ENCODE results near the gene PHC2. TPM values are rescaled to one million over a fixed set of nuclear protein-coding genes. Genes with fewer than 3 reads are reported as not detected.

Gene PHC2
- total and polyA plus RNA-seq, 2 experiments from 2014 or later: 77.5 to 121 TPM

- H4K20me1 ChIP-seq (ENCODE audit: insufficient read depth, poor library complexity, severe bottlenecking): no peaks in the 10 kb centered on the region
- H3K79me2 ChIP-seq: no peaks in the 10 kb centered on the region
- H3K4me3 ChIP-seq: no peak overlapping the region
- no peak overlapping the region for H3K27ac ChIP-seq
- TF ChIP-seq EZH2 (IDR thresholded peaks at IDR 0.05; ENCODE audit: borderline replicate concordance) (no peak), EZH2phosphoT487 (IDR thresholded peaks at IDR 0.05; ENCODE audit: low read depth, severe bottlenecking, unreplicated experiment) (no peak), CTCF (IDR thresholded peaks at IDR 0.05; ENCODE audit: poor library complexity) (no peak)
- H3K4me2 ChIP-seq: no peak overlapping the region
- no peaks in the 10 kb centered on the region for H3K9me3 ChIP-seq (ENCODE audit: low read depth)
- no peak overlapping the region for H2AFZ ChIP-seq
- H3K27me3 ChIP-seq: no peaks in the 10 kb centered on the region
- H3K4me1 ChIP-seq (ENCODE audit: insufficient read depth): no peaks in the 10 kb centered on the region
- no peaks in the 10 kb centered on the region for H3K9me2 ChIP-seq (replicated peaks; ENCODE audit: insufficient read depth)
- no peak for DNase-seq (ENCODE audit: low spot score)
- WGBS (ENCODE audit: low lambda C conversion rate, missing lambda C conversion rate): 88% methylated on average over 5 of the region's 5 CpGs
- peaks cover 11% of the 10 kb centered on the region for H3K36me3 ChIP-seq (replicated peaks; ENCODE audit: insufficient read depth, low read depth)
Observed at GRCh38 chr1:33321178-33321577, 109.7 kb downstream of the PHC2 start.

GRCh38 chr1:33320619-33321165 is 110.2 kb downstream of the PHC2 start, which contains the start of gene A3GALT2:
TSS of gene A3GALT2 (minus strand) at chr1:33321098. CDS start at chr1:33321098, 0 bp downstream.
- Histone ChIP-seq H3K79me2 (no peaks in the 10 kb centered on the region), H2AFZ (no peak within 1 kb of the TSS), H3K4me2 (no peak within 1 kb of the TSS), H3K9me3 (ENCODE audit: low read depth) (no peaks in the 10 kb centered on the region), H3K27me3 (no peaks in the 10 kb centered on the region), H4K20me1 (ENCODE audit: insufficient read depth, poor library complexity, severe bottlenecking) (no peaks in the 10 kb centered on the region), H3K9me2 (replicated peaks; ENCODE audit: insufficient read depth) (no peaks in the 10 kb centered on the region), H3K36me3 (replicated peaks; ENCODE audit: insufficient read depth, low read depth) (peaks cover 6% of the 10 kb centered on the region), H3K4me1 (ENCODE audit: insufficient read depth) (no peaks in the 10 kb centered on the region), H3K4me3 (no peak within 1 kb of the TSS), H3K27ac (no peak within 1 kb of the TSS)
- TF ChIP-seq EZH2 (IDR thresholded peaks at IDR 0.05; ENCODE audit: borderline replicate concordance): no peak
- no peak for DNase-seq (ENCODE audit: low spot score)
- 85% methylated on average over 8 of the region's 8 CpGs for WGBS (ENCODE audit: low lambda C conversion rate, missing lambda C conversion rate)

- Histone ChIP-seq H3K9me2 (replicated peaks; ENCODE audit: insufficient read depth) (no peaks in the 10 kb centered on the region), H3K9me3 (ENCODE audit: low read depth) (no peaks in the 10 kb centered on the region), H3K27me3 (no peaks in the 10 kb centered on the region), H3K4me3 (no peak overlapping the region), H4K20me1 (ENCODE audit: insufficient read depth, poor library complexity, severe bottlenecking) (no peaks in the 10 kb centered on the region), H3K27ac (no peak overlapping the region), H2AFZ (no peak overlapping the region), H3K36me3 (replicated peaks; ENCODE audit: insufficient read depth, low read depth) (peaks cover 4% of the 10 kb centered on the region), H3K4me1 (ENCODE audit: insufficient read depth) (no peaks in the 10 kb centered on the region), H3K4me2 (no peak overlapping the region), H3K79me2 (no peaks in the 10 kb centered on the region)
- TF ChIP-seq CTCF (IDR thresholded peaks at IDR 0.05; ENCODE audit: poor library complexity) (no peak), EZH2phosphoT487 (IDR thresholded peaks at IDR 0.05; ENCODE audit: low read depth, severe bottlenecking, unreplicated experiment) (no peak), EZH2 (IDR thresholded peaks at IDR 0.05; ENCODE audit: borderline replicate concordance) (no peak)
- DNase-seq (ENCODE audit: low spot score): no peak
- WGBS (ENCODE audit: low lambda C conversion rate, missing lambda C conversion rate): 84% methylated on average over 12 of the region's 12 CpGs
Observed at GRCh38 chr1:33319949-33320618, 110.8 kb downstream of the PHC2 start.

GRCh38 chr1:33319186-33319948 is 111.5 kb downstream of the PHC2 start:
- no peaks in the 10 kb centered on the region for H3K27me3 ChIP-seq
- H3K9me3 ChIP-seq (ENCODE audit: low read depth): no peaks in the 10 kb centered on the region
- H3K4me1 ChIP-seq (ENCODE audit: insufficient read depth): no peaks in the 10 kb centered on the region
- H3K4me3 ChIP-seq: no peak overlapping the region
- H2AFZ ChIP-seq: no peak overlapping the region
- H3K9me2 ChIP-seq (replicated peaks; ENCODE audit: insufficient read depth): no peaks in the 10 kb centered on the region
- peaks cover 4% of the 10 kb centered on the region for H3K36me3 ChIP-seq (replicated peaks; ENCODE audit: insufficient read depth, low read depth)
- H3K4me2 ChIP-seq: no peak overlapping the region
- WGBS (ENCODE audit: low lambda C conversion rate, missing lambda C conversion rate): 92% methylated on average over 9 of the region's 9 CpGs
- no peaks in the 10 kb centered on the region for H4K20me1 ChIP-seq (ENCODE audit: insufficient read depth, poor library complexity, severe bottlenecking)
- H3K79me2 ChIP-seq: no peaks in the 10 kb centered on the region
- H3K27ac ChIP-seq: no peak overlapping the region
- DNase-seq (ENCODE audit: low spot score): no peak
- TF ChIP-seq CTCF (IDR thresholded peaks at IDR 0.05; ENCODE audit: poor library complexity): no peak
- no peak for TF ChIP-seq EZH2 (IDR thresholded peaks at IDR 0.05; ENCODE audit: borderline replicate concordance)
